HTERT RPE-1 (cell line): Measurements from ENCODE around the gene ZNF853.
"Not testable (repeated sequence)": the region's sequence is repeated elsewhere in the genome, so short reads cannot be mapped to it uniquely, and the experiment has no call there.

Experiments used
- in situ Hi-C: fragments of 300-500 bp; cut with MboI; formaldehyde crosslinking; loops from 4 replicates; pipeline ENCODE4 v1.14.3; 2020; ENCODE audit warnings: low sequenced_read_pairs

ZNF853 gene

GRCh38 chr7:6650521-6651011 is 35.2 kb downstream of the ZNF853 start:
- in situ Hi-C loops = no loop called here

- in situ Hi-C loops = no loop called here
Observed at GRCh38 chr7:6651851-6652445, 36.5 kb downstream of the ZNF853 start.

GRCh38 chr7:6652446-6653011 is 37.1 kb downstream of the ZNF853 start:
- in situ Hi-C loops = no loop called here

- in situ Hi-C loops = no loop called here
Observed at GRCh38 chr7:6653071-6654003, 37.9 kb downstream of the ZNF853 start.

GRCh38 chr7:6654113-6654841 is 38.9 kb downstream of the ZNF853 start:
- in situ Hi-C loops = no loop called here

GRCh38 chr7:6654842-6655610 is 39.6 kb downstream of the ZNF853 start:
- in situ Hi-C loops = no loop called here

- in situ Hi-C loops = no loop called here
Observed at GRCh38 chr7:6655636-6656385, 40.4 kb downstream of the ZNF853 start.

- in situ Hi-C loops = no loop called here
Observed at GRCh38 chr7:6656413-6656812, 41.0 kb downstream of the ZNF853 start.

- in situ Hi-C loops = no loop called here
Observed at GRCh38 chr7:6658618-6659345, 43.4 kb downstream of the ZNF853 start.

GRCh38 chr7:6670851-6671250 is 55.4 kb downstream of the ZNF853 start:
- in situ Hi-C loops = not testable (repeated sequence)
